HEK293 (cell line): ENCODE data around the gene GLCCI1.

Experiments used
- CTCF ChIA-PET: fragments of 350-600 bp; formaldehyde crosslinking; extraction: SDS; loops from one replicate; lab custom pipeline; 2021; ENCODE audit warnings: antibody characterized with exemption; lab: Yijun Ruan, JAX
- POLR2A ChIA-PET: fragments of 300-600 bp; formaldehyde crosslinking; extraction: SDS; loops from one replicate; lab custom pipeline; 2020; ENCODE audit warnings: antibody characterized with exemption, inconsistent platforms; lab: Yijun Ruan, JAX
- H3K27ac ChIP-seq: fragments of 200-500 bp; sonication (Bioruptor generic); 2 replicates; pipeline ENCODE4 v1.5.1; 2014; ENCODE audit warnings: low read depth, low read length, control low read depth, inconsistent platforms; ENCODE audit errors: extremely low read depth
- H3K36me3 ChIP-seq, 2 experiments: fragments of 200-500 bp in 1 of 2; sonication (Bioruptor generic) in 1 of 2; 1 replicate in 1 of 2; 2 replicates in 1 of 2; pipeline ENCODE4 v1.5.1; 2014 to 2017; ENCODE audit warnings: inconsistent platforms in 2 of 2, low read length in 2 of 2; ENCODE audit not compliant: control insufficient read depth in 2 of 2, insufficient read depth in 1 of 2
- H3K4me1 ChIP-seq: fragments of 200-500 bp; sonication (Bioruptor generic); 2 replicates; pipeline ENCODE4 v1.5.1; 2014; ENCODE audit warnings: mild to moderate bottlenecking, low read length, inconsistent platforms; ENCODE audit not compliant: control insufficient read depth, insufficient read depth
- H3K4me3 ChIP-seq: 2 replicates; pipeline ENCODE4 v1.5.1; 2011; ENCODE audit warnings: low read depth, mild to moderate bottlenecking, control low read depth, low read length, moderate library complexity
- H3K9me3 ChIP-seq: fragments of 200-500 bp; sonication (Bioruptor generic); 2 replicates; pipeline ENCODE4 v1.5.1; 2014; ENCODE audit warnings: low read depth, low read length, inconsistent platforms; ENCODE audit not compliant: control insufficient read depth, insufficient read depth
- ATF2 ChIP-seq: fragments of 450-650 bp; formaldehyde crosslinking; IDR thresholded peaks from 2 replicates; pipeline ENCODE4 v1.5.1; 2016; ENCODE audit warnings: missing biosample characterization, missing genetic modification characterization, low read depth
- GLI4 ChIP-seq: fragments of 450-650 bp; formaldehyde crosslinking; IDR thresholded peaks from 2 replicates; pipeline ENCODE4 v1.5.1; 2016; ENCODE audit warnings: missing biosample characterization, missing genetic modification characterization
- MEIS1 ChIP-seq: sonication (generic); formaldehyde crosslinking; IDR thresholded peaks from 2 replicates; pipeline ENCODE4 v1.8.1; 2022; ENCODE audit warnings: missing genetic modification reagents, mild to moderate bottlenecking, borderline replicate concordance
- PATZ1 ChIP-seq: fragments of 450-650 bp; formaldehyde crosslinking; IDR thresholded peaks from 2 replicates; pipeline ENCODE4 v1.5.1; 2016; ENCODE audit warnings: missing biosample characterization, missing genetic modification characterization
- SCRT1 ChIP-seq: fragments of 450-650 bp; formaldehyde crosslinking; IDR thresholded peaks from 2 replicates; pipeline ENCODE4 v1.5.1; 2016; ENCODE audit warnings: missing biosample characterization, missing genetic modification characterization, borderline replicate concordance
- SETDB1 ChIP-seq: IDR thresholded peaks from one replicate; pipeline ENCODE4 v1.6.1; 2017; ENCODE audit warnings: mild to moderate bottlenecking, low read length, moderate library complexity, mixed read lengths; ENCODE audit not compliant: insufficient read length
- TCF7L2 ChIP-seq: IDR thresholded peaks from 2 replicates; pipeline ENCODE4 v1.6.1; 2011; ENCODE audit warnings: low read depth, mild to moderate bottlenecking, inconsistent platforms, low read length, moderate library complexity, borderline replicate concordance
- WT1 ChIP-seq: fragments of 450-650 bp; formaldehyde crosslinking; IDR thresholded peaks from 2 replicates; pipeline ENCODE4 v1.5.1; 2016; ENCODE audit warnings: missing biosample characterization, missing genetic modification characterization
- YY2 ChIP-seq: fragments of 450-650 bp; formaldehyde crosslinking; IDR thresholded peaks from 2 replicates; pipeline ENCODE4 v1.5.1; 2016; ENCODE audit warnings: missing biosample characterization, missing genetic modification characterization
- ZBTB17 ChIP-seq: fragments of 450-650 bp; formaldehyde crosslinking; IDR thresholded peaks from 2 replicates; pipeline ENCODE4 v1.5.1; 2016; ENCODE audit warnings: missing biosample characterization, missing genetic modification characterization
- ZBTB6 ChIP-seq: fragments of 450-650 bp; formaldehyde crosslinking; IDR thresholded peaks from 2 replicates; pipeline ENCODE4 v1.5.1; 2017; ENCODE audit warnings: missing biosample characterization, missing genetic modification characterization
- ZNF221 ChIP-seq: fragments of 450-650 bp; formaldehyde crosslinking; IDR thresholded peaks from 2 replicates; pipeline ENCODE4 v1.5.1; 2017; ENCODE audit warnings: missing biosample characterization, missing genetic modification characterization, borderline replicate concordance
- ZNF311 ChIP-seq: fragments of 450-650 bp; formaldehyde crosslinking; IDR thresholded peaks from 2 replicates; pipeline ENCODE4 v1.5.1; 2017; ENCODE audit warnings: missing biosample characterization, missing genetic modification characterization, borderline replicate concordance
- ZNF354C ChIP-seq: fragments of 450-650 bp; formaldehyde crosslinking; IDR thresholded peaks from 2 replicates; pipeline ENCODE4 v1.5.1; 2016; ENCODE audit warnings: missing biosample characterization, missing genetic modification characterization, low read depth, borderline replicate concordance
- ZNF37A ChIP-seq: fragments of 450-650 bp; IDR thresholded peaks from 2 replicates; pipeline ENCODE4 v1.5.1; 2018; ENCODE audit warnings: missing biosample characterization, missing genetic modification characterization
- ZNF404 ChIP-seq: fragments of 450-650 bp; formaldehyde crosslinking; IDR thresholded peaks from 2 replicates; pipeline ENCODE4 v1.5.1; 2017; ENCODE audit warnings: missing biosample characterization, missing genetic modification characterization
- ZNF501 ChIP-seq: fragments of 450-650 bp; formaldehyde crosslinking; IDR thresholded peaks from 2 replicates; pipeline ENCODE4 v1.5.1; 2016; ENCODE audit warnings: missing biosample characterization, missing genetic modification characterization
- ZNF513 ChIP-seq: fragments of 450-650 bp; IDR thresholded peaks from 2 replicates; pipeline ENCODE4 v1.5.1; 2018; ENCODE audit warnings: missing biosample characterization, missing genetic modification characterization
- ZNF596 ChIP-seq: fragments of 450-650 bp; IDR thresholded peaks from 2 replicates; pipeline ENCODE4 v1.5.0; 2018; ENCODE audit warnings: missing biosample characterization, mild to moderate bottlenecking, missing genetic modification characterization, moderate library complexity
- ZNF654 ChIP-seq: fragments of 450-650 bp; formaldehyde crosslinking; IDR thresholded peaks from 2 replicates; pipeline ENCODE4 v1.5.1; 2016; ENCODE audit warnings: low read depth, missing biosample characterization, missing genetic modification characterization
- ZNF768 ChIP-seq: fragments of 450-650 bp; formaldehyde crosslinking; IDR thresholded peaks from 2 replicates; pipeline ENCODE4 v1.5.1; 2018; ENCODE audit warnings: missing biosample characterization, mild to moderate bottlenecking, missing genetic modification characterization
- ZSCAN23 ChIP-seq: fragments of 450-650 bp; formaldehyde crosslinking; IDR thresholded peaks from 2 replicates; pipeline ENCODE4 v1.5.1; 2016; ENCODE audit warnings: missing biosample characterization, missing genetic modification characterization
- TF ChIP-seq, protein P1 (sequence below): fragments of 450-650 bp; formaldehyde crosslinking; IDR thresholded peaks from 2 replicates; pipeline ENCODE4 v1.5.1; 2016; ENCODE audit warnings: missing biosample characterization, missing genetic modification characterization
- TF ChIP-seq, protein P2 (sequence below): fragments of 450-650 bp; formaldehyde crosslinking; IDR thresholded peaks from 2 replicates; pipeline ENCODE4 v1.5.1; 2016; ENCODE audit warnings: missing biosample characterization, missing genetic modification characterization

Gene GLCCI1

GRCh38 chr7:7943951-7944350 is 24.6 kb upstream of the GLCCI1 start (continued):
- TF ChIP-seq, protein P1, sequence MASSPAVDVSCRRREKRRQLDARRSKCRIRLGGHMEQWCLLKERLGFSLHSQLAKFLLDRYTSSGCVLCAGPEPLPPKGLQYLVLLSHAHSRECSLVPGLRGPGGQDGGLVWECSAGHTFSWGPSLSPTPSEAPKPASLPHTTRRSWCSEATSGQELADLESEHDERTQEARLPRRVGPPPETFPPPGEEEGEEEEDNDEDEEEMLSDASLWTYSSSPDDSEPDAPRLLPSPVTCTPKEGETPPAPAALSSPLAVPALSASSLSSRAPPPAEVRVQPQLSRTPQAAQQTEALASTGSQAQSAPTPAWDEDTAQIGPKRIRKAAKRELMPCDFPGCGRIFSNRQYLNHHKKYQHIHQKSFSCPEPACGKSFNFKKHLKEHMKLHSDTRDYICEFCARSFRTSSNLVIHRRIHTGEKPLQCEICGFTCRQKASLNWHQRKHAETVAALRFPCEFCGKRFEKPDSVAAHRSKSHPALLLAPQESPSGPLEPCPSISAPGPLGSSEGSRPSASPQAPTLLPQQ = no peak

DNA sequence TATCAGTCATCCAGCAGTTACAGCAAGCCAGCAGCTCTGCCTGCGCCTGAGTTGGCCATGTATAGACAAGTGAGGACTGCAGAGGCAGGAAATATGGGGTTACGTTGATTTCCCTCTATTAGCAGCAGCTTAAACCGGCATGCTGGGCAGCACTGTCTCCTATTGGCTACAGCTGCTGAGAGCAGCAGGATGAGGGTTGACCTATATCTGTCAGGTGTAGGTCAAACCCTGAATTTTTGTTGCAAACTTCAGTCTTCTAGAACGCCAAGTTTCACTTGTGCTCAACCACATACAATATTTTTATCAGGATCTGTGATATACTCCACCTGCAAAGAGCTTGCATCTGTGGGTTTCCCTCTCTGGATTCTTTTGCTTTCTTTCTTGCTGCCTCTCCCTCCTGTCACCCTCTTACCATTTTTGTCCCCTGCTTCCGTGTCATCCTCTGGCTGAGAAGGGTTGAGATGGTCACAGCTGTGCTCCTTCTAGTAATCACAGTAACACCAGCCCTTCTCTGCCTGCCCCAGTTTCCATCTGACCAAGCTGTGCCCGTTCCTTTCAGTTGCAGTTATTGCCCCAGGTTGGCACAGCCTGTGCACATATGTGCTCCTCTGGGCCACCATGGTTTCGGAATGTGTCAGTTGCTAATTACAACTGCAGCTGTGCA is 23.8 kb upstream of the GLCCI1 start:
- ChIA-PET POLR2A (no interaction called here), CTCF (no interaction called here)
- TF ChIP-seq SCRT1 (tag by site-specific recombination) (no peak), WT1 (tag by site-specific recombination) (no peak), ZNF354C (tag by site-specific recombination) (no peak), SETDB1 (no peak), ZSCAN23 (tag by site-specific recombination) (no peak), MEIS1 (CRISPR knock-in tag) (no peak), TCF7L2 (no peak), ZNF37A (no peak)
- Histone ChIP-seq H3K4me3 (no peak overlapping the region), H3K9me3 (no peaks in the 10 kb centered on the region), H3K27ac (no peak overlapping the region), H3K36me3 (no peaks in the 10 kb centered on the region), H3K4me1 (no peaks in the 10 kb centered on the region)

DNA sequence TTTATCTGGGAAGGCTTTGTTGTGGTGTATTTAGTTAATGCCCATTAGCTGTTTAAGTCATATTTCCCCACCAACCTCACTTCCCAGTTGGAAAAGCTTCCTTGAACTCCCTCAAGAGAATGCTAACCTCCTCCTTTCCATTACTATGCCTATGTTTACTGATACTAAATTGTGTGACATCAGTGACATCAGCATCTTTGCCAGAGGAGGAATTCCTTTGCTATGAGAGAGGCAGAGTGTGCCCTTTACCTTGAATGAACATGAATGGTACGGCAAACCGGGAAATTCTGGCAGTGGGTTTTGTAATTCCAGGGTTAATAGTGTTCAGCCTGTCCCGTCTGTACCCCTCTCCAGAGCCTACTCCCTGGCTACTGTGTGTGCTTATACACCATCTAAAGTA is 22.1 kb upstream of the GLCCI1 start:
- no peaks in the 10 kb centered on the region for H3K4me1 ChIP-seq
- POLR2A ChIA-PET = no interaction called here
- no peak overlapping the region for H3K27ac ChIP-seq
- no peak overlapping the region for H3K4me3 ChIP-seq
- CTCF ChIA-PET = interaction anchor here (0.6 kb wide), 1 partner anchor 520 kb away, joined by 3 read pairs; no protein-coding TSS in a partner anchor
- no peaks in the 10 kb centered on the region for H3K36me3 ChIP-seq
- H3K9me3 ChIP-seq = no peaks in the 10 kb centered on the region
- TF ChIP-seq ZNF654 (tag by site-specific recombination) (no peak), ZNF311 (tag by site-specific recombination) (no peak), ZNF501 (tag by site-specific recombination) (no peak), ZNF768 (tag by site-specific recombination) (no peak), GLI4 (tag by site-specific recombination) (no peak), ZBTB17 (tag by site-specific recombination) (no peak), YY2 (no peak), ZNF221 (tag by site-specific recombination) (no peak), ATF2 (tag by site-specific recombination) (no peak), ZNF513 (tag by site-specific recombination) (no peak), ZBTB6 (tag by site-specific recombination) (no peak), PATZ1 (tag by site-specific recombination) (no peak), ZNF404 (tag by site-specific recombination) (no peak), ZNF596 (no peak)
- TF ChIP-seq, protein P2, sequence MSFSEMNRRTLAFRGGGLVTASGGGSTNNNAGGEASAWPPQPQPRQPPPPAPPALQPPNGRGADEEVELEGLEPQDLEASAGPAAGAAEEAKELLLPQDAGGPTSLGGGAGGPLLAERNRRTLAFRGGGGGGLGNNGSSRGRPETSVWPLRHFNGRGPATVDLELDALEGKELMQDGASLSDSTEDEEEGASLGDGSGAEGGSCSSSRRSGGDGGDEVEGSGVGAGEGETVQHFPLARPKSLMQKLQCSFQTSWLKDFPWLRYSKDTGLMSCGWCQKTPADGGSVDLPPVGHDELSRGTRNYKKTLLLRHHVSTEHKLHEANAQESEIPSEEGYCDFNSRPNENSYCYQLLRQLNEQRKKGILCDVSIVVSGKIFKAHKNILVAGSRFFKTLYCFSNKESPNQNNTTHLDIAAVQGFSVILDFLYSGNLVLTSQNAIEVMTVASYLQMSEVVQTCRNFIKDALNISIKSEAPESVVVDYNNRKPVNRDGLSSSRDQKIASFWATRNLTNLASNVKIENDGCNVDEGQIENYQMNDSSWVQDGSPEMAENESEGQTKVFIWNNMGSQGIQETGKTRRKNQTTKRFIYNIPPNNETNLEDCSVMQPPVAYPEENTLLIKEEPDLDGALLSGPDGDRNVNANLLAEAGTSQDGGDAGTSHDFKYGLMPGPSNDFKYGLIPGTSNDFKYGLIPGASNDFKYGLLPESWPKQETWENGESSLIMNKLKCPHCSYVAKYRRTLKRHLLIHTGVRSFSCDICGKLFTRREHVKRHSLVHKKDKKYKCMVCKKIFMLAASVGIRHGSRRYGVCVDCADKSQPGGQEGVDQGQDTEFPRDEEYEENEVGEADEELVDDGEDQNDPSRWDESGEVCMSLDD (tag by site-specific recombination) = no peak
